Neural cell (in vitro differentiated cells): ENCODE measurements around the gene CSGALNACT2.

Experiments
- CTCF ChIP-seq: fragments of 450-650 bp; IDR thresholded peaks from 2 replicates; pipeline ENCODE4 v1.5.1; 2014; ENCODE audit warnings: antibody characterized with exemption, mild to moderate bottlenecking, moderate library complexity; ENCODE audit not compliant: poor library complexity, severe bottlenecking
- RAD21 ChIP-seq: fragments of 450-650 bp; conservative IDR thresholded peaks from 2 replicates; pipeline ENCODE4 v1.6.1; 2014; ENCODE audit warnings: antibody characterized with exemption, mild to moderate bottlenecking, moderate library complexity

GRCh38 chr10:43119416-43120115 is 18.7 kb upstream of the CSGALNACT2 start:
- TF ChIP-seq CTCF: no peak
- no peak for TF ChIP-seq RAD21
